ENCODE measurements around the gene ANKRD18B.
"Not testable (repeated sequence)": the region's sequence is repeated elsewhere in the genome, so short reads cannot be mapped to it uniquely, and the experiment has no call there.

The ANKRD18B gene

GRCh38 chr9:33533958-33534357 is 9.9 kb downstream of the ANKRD18B start:
- in situ Hi-C loops (cut with HindIII; ENCODE audit: low sequenced_read_pairs), result not testable (repeated sequence)

GRCh38 chr9:33535541-33535940 is 11.5 kb downstream of the ANKRD18B start:
- in situ Hi-C loops (cut with HindIII; ENCODE audit: low sequenced_read_pairs), result no loop called here

GRCh38 chr9:33543463-33543862 is 19.4 kb downstream of the ANKRD18B start:
- in situ Hi-C loops (cut with HindIII; ENCODE audit: low sequenced_read_pairs), result not testable (repeated sequence)

- in situ Hi-C loops (cut with HindIII; ENCODE audit: low sequenced_read_pairs), result not testable (repeated sequence)
Measured at GRCh38 chr9:33545715-33546114, 21.7 kb downstream of the ANKRD18B start.

- in situ Hi-C loops (cut with HindIII; ENCODE audit: low sequenced_read_pairs), result not testable (repeated sequence)
Measured at GRCh38 chr9:33548816-33549215, 24.8 kb downstream of the ANKRD18B start.

- in situ Hi-C loops (cut with HindIII; ENCODE audit: low sequenced_read_pairs), result not testable (repeated sequence)
Measured at GRCh38 chr9:33549418-33549817, 25.4 kb downstream of the ANKRD18B start.

- in situ Hi-C loops (cut with HindIII; ENCODE audit: low sequenced_read_pairs), result not testable (repeated sequence)
Measured at GRCh38 chr9:33551183-33551582, 27.1 kb downstream of the ANKRD18B start.

- in situ Hi-C loops (cut with HindIII; ENCODE audit: low sequenced_read_pairs), result not testable (repeated sequence)
Measured at GRCh38 chr9:33552315-33552725, 28.3 kb downstream of the ANKRD18B start.

GRCh38 chr9:33560217-33560616 is 36.2 kb downstream of the ANKRD18B start:
- in situ Hi-C loops (cut with HindIII; ENCODE audit: low sequenced_read_pairs), result not testable (repeated sequence)

- in situ Hi-C loops (cut with HindIII; ENCODE audit: low sequenced_read_pairs), result not testable (repeated sequence)
Measured at GRCh38 chr9:33562196-33562595, 38.1 kb downstream of the ANKRD18B start.

- in situ Hi-C loops (cut with HindIII; ENCODE audit: low sequenced_read_pairs), result not testable (repeated sequence)
Measured at GRCh38 chr9:33567776-33568175, 43.7 kb downstream of the ANKRD18B start.

GRCh38 chr9:33577786-33578185 is 53.7 kb downstream of the ANKRD18B start:
- in situ Hi-C loops (cut with HindIII; ENCODE audit: low sequenced_read_pairs), result not testable (repeated sequence)

- in situ Hi-C loops (cut with HindIII; ENCODE audit: low sequenced_read_pairs), result not testable (repeated sequence)
Measured at GRCh38 chr9:33579996-33580395, 55.9 kb downstream of the ANKRD18B start.

- in situ Hi-C loops (cut with HindIII; ENCODE audit: low sequenced_read_pairs), result not testable (repeated sequence)
Measured at GRCh38 chr9:33582686-33583085, 58.6 kb downstream of the ANKRD18B start.

GRCh38 chr9:33586128-33586527 is 62.1 kb downstream of the ANKRD18B start:
- in situ Hi-C loops (cut with HindIII; ENCODE audit: low sequenced_read_pairs), result not testable (repeated sequence)

- in situ Hi-C loops (cut with HindIII; ENCODE audit: low sequenced_read_pairs), result not testable (repeated sequence)
Measured at GRCh38 chr9:33587799-33588198, 63.7 kb downstream of the ANKRD18B start.

GRCh38 chr9:33588876-33589275 is 64.8 kb downstream of the ANKRD18B start:
- in situ Hi-C loops (cut with HindIII; ENCODE audit: low sequenced_read_pairs), result not testable (repeated sequence)

GRCh38 chr9:33590857-33591256 is 66.8 kb downstream of the ANKRD18B start:
- in situ Hi-C loops (cut with HindIII; ENCODE audit: low sequenced_read_pairs), result not testable (repeated sequence)

GRCh38 chr9:33596974-33597373 is 72.9 kb downstream of the ANKRD18B start:
- in situ Hi-C loops (cut with HindIII; ENCODE audit: low sequenced_read_pairs), result not testable (repeated sequence)

GRCh38 chr9:33597386-33597785 is 73.3 kb downstream of the ANKRD18B start:
- in situ Hi-C loops (cut with HindIII; ENCODE audit: low sequenced_read_pairs), result not testable (repeated sequence)

GRCh38 chr9:33598796-33599379 is 74.8 kb downstream of the ANKRD18B start:
- in situ Hi-C loops (cut with HindIII; ENCODE audit: low sequenced_read_pairs), result not testable (repeated sequence)

- in situ Hi-C loops (cut with HindIII; ENCODE audit: low sequenced_read_pairs), result not testable (repeated sequence)
Measured at GRCh38 chr9:33600911-33601310, 76.9 kb downstream of the ANKRD18B start.

- in situ Hi-C loops (cut with HindIII; ENCODE audit: low sequenced_read_pairs), result not testable (repeated sequence)
Measured at GRCh38 chr9:33604249-33604648, 80.2 kb downstream of the ANKRD18B start.

Measured in endothelial cell of hepatic sinusoid (primary cell).